ENCODE results near the gene TELO2. TPM values are rescaled to one million over a fixed set of nuclear protein-coding genes. Genes with fewer than 3 reads are reported as not detected.

The TELO2 gene
- total RNA-seq, 1 experiment from 2014 or later = 16.6 TPM

DNA sequence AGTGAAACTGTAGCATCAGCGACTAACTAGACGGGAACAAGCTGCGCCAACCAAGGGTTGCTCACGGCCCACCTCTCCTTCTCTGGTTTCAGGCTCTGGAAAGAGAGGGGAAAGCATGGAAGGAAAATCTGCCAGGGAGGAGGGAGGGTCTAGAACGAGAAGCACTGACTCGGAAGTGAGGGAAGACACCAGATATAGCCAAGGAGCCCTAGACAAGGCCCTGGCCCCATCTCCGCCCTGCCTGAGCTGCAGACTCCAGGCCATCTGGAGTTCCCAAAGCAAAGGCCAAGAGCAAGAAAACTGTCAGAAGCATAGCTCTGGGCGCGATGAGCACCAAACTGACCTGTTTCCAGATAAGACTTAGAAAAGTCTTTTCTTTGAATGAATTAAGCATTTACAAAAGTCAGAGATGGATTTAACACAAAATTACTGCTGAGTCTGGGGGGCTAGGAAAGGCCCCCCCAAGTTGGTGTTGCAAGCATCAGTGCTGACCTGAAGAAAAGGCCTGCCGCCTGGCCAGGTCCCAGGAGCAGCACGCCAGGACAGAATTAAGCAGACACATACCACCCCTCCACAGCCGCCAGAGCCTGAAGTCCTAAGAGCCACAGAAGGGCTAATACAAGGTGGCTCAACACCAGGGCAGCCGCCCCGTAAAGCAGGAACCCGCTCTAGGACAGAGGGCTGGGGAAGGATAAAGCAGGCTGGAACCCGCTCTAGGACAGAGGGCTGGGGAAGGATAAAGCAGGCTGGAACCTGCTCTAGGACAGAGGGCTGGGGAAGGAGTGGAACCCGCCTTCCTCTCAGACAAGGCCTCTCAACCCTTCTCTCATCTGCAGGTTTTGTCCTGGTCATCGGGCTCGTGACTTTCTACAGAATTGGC is 61.0 kb downstream of the TELO2 start:
- DNase-seq (ENCODE audit: low read depth) = no peak

DNA sequence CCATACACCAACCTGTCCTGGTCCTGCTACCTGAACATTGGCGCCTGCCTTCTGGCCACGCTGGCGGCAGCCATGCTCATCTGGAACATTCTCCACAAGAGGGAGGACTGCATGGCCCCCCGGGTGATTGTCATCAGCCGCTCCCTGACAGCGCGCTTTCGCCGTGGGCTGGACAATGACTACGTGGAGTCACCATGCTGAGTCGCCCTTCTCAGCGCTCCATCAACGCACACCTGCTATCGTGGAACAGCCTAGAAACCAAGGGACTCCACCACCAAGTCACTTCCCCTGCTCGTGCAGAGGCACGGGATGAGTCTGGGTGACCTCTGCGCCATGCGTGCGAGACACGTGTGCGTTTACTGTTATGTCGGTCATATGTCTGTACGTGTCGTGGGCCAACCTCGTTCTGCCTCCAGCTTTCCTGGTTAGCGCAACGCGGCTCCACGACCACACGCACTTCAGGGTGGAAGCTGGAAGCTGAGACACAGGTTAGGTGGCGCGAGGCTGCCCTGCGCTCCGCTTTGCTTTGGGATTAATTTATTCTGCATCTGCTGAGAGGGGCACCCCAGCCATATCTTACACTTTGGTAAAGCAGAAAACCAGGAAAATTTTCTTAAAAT is 61.8 kb downstream of the TELO2 start:
- DNase-seq (ENCODE audit: low read depth) = no peak

GRCh38 chr16:1556254-1556653 is 63.1 kb downstream of the TELO2 start:
- no peak for DNase-seq (ENCODE audit: low read depth)

- no peak for DNase-seq (ENCODE audit: low read depth)
Observed at GRCh38 chr16:1557074-1557473, 63.9 kb downstream of the TELO2 start.

GRCh38 chr16:1557576-1557975 is 64.4 kb downstream of the TELO2 start:
- no peak for DNase-seq (ENCODE audit: low read depth)

DNA sequence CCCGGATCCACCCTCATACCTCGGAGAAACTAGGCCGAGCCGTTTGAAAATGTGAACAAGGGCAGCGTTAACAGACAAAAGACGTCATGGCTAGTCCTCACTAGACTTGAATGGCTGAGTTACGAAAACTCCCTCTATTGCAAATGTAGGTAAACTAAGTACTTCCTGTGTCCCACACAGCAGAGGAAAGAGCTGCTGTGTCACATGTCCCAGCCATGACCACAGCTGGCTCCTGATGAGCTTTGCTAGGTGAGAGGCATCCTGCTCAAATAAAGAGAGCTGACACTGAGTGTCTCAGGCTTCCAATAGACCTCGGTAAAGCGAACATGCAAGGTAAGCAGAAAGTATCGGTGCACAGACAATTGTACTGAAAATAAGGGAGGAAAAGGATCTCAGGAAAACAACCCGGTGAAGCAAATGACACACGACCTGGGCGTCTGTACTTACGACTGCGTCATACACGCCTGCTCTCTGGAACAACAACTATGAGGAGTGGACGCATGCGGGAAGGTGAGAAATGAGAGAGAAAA is 66.4 kb downstream of the TELO2 start:
- DNase-seq (ENCODE audit: low read depth) = no peak

Other genes starting within 250 kb of the TELO2 start
- gene TPSD1, start 237.3 kb upstream of the TELO2 start, total RNA-seq (2014; rRNA removed; shearing (Covaris generic)) = not detected in 2 replicates
- gene UBE2I, start 183.7 kb upstream of the TELO2 start, total RNA-seq (2014; rRNA removed; shearing (Covaris generic)) = 85.7 and 87.6 TPM in 2 replicates
- gene BAIAP3, start 159.7 kb upstream of the TELO2 start, total RNA-seq (2014; rRNA removed; shearing (Covaris generic)) = 0.34 TPM in 1 of 2 replicates, not detected in the other
- gene TSR3, start 141.5 kb upstream of the TELO2 start, total RNA-seq (2014; rRNA removed; shearing (Covaris generic)) = 54.2 and 101 TPM in 2 replicates
- gene GNPTG, start 141.4 kb upstream of the TELO2 start, total RNA-seq (2014; rRNA removed; shearing (Covaris generic)) = 43.8 and 50.1 TPM in 2 replicates
- 6.5 and 13.0 TPM in 2 replicates for gene UNKL, start 78.7 kb upstream of the TELO2 start, total RNA-seq (2014; rRNA removed; shearing (Covaris generic))
- 21.8 and 23.4 TPM in 2 replicates for gene UQCC4, start 72.6 kb upstream of the TELO2 start, total RNA-seq (2014; rRNA removed; shearing (Covaris generic))
- gene PERCC1, start 62.3 kb upstream of the TELO2 start, total RNA-seq (2014; rRNA removed; shearing (Covaris generic)) = not detected in 2 replicates
- 0.05 TPM in 1 of 2 replicates, not detected in the other for gene CCDC154, start 48.8 kb upstream of the TELO2 start, total RNA-seq (2014; rRNA removed; shearing (Covaris generic))
- gene CLCN7, start 18.3 kb upstream of the TELO2 start, total RNA-seq (2014; rRNA removed; shearing (Covaris generic)) = 44.0 and 84.0 TPM in 2 replicates
- gene PTX4, start 4.4 kb upstream of the TELO2 start, total RNA-seq (2014; rRNA removed; shearing (Covaris generic)) = not detected in 2 replicates
- not detected in 2 replicates for gene TMEM204, start 40.3 kb downstream of the TELO2 start, total RNA-seq (2014; rRNA removed; shearing (Covaris generic))
- gene IFT140, start 118.7 kb downstream of the TELO2 start, total RNA-seq (2014; rRNA removed; shearing (Covaris generic)) = 11.2 and 11.7 TPM in 2 replicates
- 4.9 and 5.9 TPM in 2 replicates for gene CRAMP1, start 119.0 kb downstream of the TELO2 start, total RNA-seq (2014; rRNA removed; shearing (Covaris generic))
- 126 and 168 TPM in 2 replicates for gene JPT2, start 184.9 kb downstream of the TELO2 start, total RNA-seq (2014; rRNA removed; shearing (Covaris generic))
- gene MAPK8IP3, start 212.8 kb downstream of the TELO2 start, total RNA-seq (2014; rRNA removed; shearing (Covaris generic)) = 7.1 and 9.4 TPM in 2 replicates

Measured in M059J (cell line).